HG02763 (cell line): ENCODE data around the gene MACO1.
"Not testable (repeated sequence)": the region's sequence is repeated elsewhere in the genome, so short reads cannot be mapped to it uniquely, and the experiment has no call there.

Source experiments
- ATAC-seq: cut with Tn5 transposase; IDR thresholded peaks from one replicate; pipeline ENCODE4 v1.9.1; 2021; ENCODE audit warnings: mild to moderate bottlenecking, moderate library complexity; ENCODE audit not compliant: unreplicated experiment

MACO1 gene

DNA sequence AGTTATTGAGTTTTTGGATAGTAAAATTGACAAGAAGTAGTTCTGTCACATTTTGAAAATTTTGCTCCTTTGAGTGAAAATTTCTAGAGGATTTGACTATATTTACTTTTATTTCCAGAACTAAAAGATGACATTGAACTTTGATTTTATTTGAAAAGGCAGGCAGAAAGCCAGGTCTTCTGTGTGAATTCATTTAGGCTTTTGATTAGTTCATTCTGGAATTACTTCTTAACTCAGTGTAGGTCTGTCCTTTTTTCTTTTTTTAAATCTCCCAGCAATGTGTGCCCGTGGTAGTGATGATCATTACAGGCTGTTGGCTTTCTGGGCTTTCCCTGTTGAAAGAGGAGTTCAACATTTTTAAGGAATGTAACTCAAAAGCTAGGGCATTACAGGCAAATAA lies 53.8 kb downstream of the MACO1 start:
- ATAC-seq: no peak

DNA sequence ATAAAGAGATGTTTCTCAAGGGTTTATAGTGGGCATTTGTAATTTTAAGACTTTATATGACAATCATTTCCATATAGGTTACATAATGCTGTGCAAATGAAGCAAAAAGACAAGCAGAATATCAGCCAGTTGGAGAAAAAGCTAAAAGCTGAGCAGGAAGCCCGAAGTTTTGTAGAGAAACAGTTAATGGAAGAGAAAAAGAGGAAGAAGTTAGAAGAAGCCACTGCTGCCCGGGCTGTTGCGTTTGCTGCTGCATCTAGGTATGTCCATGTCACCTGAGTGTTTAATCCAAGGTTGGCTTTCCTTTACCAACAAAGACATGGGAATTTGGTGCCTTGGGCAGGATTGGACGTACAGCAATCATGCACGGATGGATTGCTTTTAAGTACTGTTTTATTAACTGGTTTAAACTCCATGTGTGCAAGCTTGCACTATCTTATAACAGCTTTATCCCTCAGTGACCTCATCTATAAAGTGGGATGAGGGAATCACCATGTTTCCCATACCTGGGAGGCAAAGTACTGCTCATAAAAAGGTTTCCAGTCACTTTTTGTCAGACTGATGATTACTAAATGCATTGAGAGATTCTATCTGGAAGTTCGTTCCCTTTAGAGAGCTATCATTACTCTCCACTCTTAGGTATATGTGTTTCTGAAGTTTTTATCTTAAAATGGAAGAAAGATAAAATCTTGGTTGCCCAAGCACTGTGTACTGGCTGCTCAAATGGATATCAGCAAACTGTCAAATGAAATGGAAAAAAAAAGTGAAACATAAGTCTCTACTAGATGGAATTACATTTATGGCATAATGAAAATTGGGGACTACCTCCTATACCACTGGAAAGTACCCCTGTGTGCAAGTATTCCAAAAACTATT lies 55.1 kb downstream of the MACO1 start:
- no peak for ATAC-seq

DNA sequence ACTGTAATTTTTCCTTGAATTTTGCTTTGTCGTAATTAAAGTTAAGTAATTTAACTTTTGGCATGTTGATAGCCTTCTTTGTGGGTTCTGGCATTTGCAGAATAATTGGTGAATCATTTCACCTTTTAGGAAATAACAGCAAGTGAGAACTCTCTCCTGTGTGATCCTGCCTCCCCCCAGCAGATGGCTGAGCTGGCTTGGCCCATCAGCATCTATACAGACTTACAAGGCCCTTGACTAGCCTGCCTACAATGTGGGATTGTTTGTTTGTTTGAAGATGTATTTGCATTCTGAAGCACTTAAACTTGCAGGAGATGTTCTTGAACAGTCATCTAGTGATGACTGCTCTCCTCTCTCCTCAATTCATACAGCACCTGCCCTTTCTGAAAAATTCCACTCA lies 55.9 kb downstream of the MACO1 start:
- no peak for ATAC-seq

GRCh38 chr1:25487628-25488027 lies 56.9 kb downstream of the MACO1 start:
- no peak for ATAC-seq

GRCh38 chr1:25492323-25492722 lies 61.6 kb downstream of the MACO1 start:
- ATAC-seq: no peak

DNA sequence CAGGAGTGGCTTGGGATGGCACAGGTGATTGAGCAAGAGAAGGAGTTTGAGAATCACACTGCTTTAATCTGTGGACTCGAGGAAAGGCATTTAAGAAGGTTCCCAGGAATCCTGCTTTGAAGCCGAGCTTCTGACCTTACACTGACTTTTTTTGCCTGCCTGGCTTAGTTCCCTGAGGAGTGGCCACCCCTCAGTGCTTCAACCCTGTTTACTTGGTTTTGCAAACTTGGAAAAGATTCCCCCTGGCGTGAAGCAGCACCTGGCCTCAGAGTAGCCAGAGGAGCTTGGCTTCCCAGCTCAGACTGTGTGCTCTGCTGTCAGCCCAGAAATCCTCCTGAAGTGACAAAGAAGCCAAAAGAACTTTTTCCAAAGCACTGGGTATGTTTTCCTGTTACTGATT lies 64.3 kb downstream of the MACO1 start:
- ATAC-seq: no peak

- ATAC-seq: no peak
Observed at GRCh38 chr1:25500694-25501093, 70.0 kb downstream of the MACO1 start.

GRCh38 chr1:25501235-25502058 lies 70.8 kb downstream of the MACO1 start:
- no peak for ATAC-seq

DNA sequence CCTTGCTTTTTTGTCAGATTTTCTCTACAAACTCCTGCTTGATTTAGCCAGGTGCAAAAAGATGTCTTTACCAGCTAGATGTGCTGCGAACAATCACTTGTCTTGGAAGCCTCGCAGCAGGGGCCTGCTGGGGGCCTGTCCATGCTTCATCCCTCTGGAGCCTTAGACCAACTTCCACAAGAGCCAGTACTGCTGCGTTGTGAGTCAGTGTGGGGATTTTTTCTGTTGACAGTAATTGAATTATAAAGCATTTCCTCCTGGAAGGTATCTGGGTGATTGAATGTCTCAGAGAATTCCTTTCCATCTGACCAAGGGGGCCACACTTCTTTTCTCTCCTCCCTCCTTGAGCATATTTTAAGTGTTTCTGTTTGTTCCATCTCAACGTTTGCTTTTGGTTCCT lies 72.3 kb downstream of the MACO1 start:
- no peak for ATAC-seq

GRCh38 chr1:25503551-25504426 lies 73.1 kb downstream of the MACO1 start:
- ATAC-seq: no peak

DNA sequence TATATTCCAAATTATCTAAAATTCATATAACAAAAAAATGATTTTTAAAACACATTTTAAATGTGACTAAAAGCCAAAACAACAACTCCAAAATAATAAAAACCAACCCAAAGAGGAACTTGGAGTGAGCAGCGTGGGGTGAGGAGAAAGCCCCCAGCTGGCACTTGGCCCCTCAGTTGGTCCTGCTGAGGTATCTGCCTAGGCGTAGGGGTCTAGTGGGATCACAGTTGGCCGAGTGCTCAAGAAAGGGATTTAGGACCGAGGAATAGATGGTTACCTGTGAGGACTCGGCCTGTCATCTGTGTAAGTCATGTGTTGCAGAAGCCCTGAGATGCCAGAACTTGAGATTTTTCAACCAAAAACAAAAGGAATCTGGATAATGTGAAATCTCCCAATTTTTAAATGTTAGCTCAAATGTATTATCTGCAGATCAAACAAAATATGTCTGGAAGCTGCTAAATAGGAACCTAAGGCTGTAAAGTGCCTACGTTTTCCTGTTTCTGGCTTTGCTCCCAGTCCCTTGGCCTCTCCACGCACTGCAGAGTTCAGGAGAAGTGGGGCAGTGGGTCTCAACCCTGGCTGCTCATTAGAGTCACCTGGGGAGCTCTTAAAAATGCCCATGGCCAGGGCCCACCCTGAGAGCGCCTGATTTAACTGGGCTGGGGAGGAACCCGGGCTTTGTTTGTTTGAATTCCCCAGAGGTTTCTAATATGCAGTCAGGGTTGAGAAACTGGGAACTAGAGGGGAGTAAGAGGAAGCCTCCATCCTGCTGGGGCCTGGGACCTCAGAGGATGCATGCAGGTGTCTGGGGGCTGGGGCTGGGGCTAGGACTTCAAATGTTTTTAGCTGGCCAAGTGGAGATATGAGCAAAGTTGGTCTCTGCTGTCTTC lies 74.3 kb downstream of the MACO1 start:
- no peak for ATAC-seq

DNA sequence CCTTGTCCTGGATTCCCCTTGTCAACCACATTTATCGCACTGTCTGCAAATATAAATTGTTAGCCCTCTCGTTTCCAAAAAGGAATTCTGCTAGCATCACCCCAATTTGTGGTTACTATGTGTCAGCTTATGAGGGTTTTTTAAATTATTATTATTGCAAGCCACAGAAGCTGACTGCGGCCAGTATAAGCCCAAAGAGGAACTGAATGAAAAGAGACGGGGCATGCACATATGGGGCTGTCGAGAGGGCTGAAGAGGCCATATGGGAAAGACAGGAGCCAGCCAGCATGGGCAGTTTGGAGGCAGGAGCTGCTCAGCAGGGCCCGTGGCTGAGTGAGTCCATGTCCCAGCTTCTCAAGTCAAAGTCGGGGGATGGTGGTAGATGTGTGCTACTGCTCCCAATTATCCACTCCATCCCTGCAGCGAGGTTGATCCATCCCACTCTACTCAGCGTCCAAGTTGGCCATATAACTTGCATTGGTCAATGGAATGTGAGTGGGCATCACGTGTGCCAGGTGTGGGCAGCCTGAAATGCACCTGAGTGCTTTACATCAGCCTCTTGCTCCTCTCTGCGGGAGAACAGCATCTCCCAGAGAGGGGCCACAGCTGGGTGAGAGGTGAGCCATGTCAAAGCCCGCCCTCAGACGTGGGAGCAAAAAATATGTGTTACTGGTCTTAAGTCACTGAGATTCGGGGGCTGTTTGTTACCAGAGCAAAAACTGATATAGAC lies 75.1 kb downstream of the MACO1 start:
- ATAC-seq: no peak

GRCh38 chr1:25506566-25507463 lies 76.1 kb downstream of the MACO1 start:
- ATAC-seq: not testable (repeated sequence)

DNA sequence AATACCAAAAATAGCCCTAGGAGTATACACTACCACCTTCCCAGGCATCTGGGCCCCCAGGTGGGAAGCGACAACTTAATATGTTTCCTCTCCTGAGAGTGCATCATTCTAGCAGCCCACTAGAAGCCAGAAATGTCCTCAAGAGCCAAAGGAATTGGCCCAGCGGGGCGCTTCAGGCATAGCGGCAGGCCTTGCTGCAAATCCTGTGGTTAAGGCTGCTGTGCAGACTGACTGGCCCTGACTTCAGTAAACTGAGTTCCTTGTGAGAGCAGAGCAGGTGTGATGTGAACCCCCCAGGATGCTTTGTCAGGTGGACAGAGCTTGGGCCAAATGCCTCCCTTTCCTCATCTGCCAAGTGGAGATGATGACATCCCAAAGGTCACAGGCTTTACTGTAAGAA lies 83.0 kb downstream of the MACO1 start:
- ATAC-seq: no peak

DNA sequence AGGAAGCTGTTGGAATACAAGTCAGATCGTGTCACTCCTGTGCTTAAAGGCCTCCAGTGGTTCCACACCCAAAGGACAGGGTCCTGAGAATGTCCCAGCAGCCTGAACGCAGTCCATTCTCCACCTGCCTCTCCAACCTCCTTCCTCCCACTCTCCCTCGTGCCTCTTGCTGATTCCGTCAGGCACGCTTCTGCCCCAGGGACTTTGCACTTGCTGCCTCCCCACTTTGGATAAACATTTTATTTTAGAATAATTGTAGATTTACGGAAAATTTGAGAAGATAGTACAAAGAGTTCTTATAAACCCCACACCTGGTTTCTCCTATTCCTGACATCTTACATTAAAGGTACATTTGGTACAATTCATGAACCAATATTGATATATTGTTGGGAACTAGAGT lies 84.3 kb downstream of the MACO1 start:
- no peak for ATAC-seq

GRCh38 chr1:25516686-25517085 lies 86.0 kb downstream of the MACO1 start:
- no peak for ATAC-seq

GRCh38 chr1:25517476-25518394 lies 87.0 kb downstream of the MACO1 start:
- no peak for ATAC-seq
